HL-60 (cell line): ENCODE measurements around the gene JMJD7.

ENCODE experiments used
- CTCF ChIP-seq: IDR thresholded peaks from one replicate; pipeline ENCODE4 v1.5.1; 2011; ENCODE audit warnings: low read length, control low read depth, inconsistent platforms; ENCODE audit not compliant: insufficient read depth
- REST ChIP-seq: IDR thresholded peaks from 2 replicates; pipeline ENCODE4 v1.6.1; 2012; ENCODE audit warnings: low read depth; ENCODE audit not compliant: insufficient replicate concordance

- TF ChIP-seq CTCF (no peak), REST (no peak)
Measured at GRCh38 chr15:41841131-41841530, 13.2 kb downstream of the JMJD7 start.
